HepG2 (cell line): ENCODE measurements around the gene RPL38.

Experiments used
- ADNP ChIP-seq: sonication (generic); formaldehyde crosslinking; IDR thresholded peaks from 2 replicates; pipeline ENCODE4 v1.4.0; 2020; ENCODE audit warnings: missing genetic modification reagents
- HDAC1 ChIP-seq: sonication (generic); formaldehyde crosslinking; IDR thresholded peaks from 2 replicates; pipeline ENCODE4 v1.5.1; 2020; ENCODE audit warnings: mild to moderate bottlenecking, missing genetic modification reagents
- MED8 ChIP-seq: sonication (generic); formaldehyde crosslinking; IDR thresholded peaks from 2 replicates; pipeline ENCODE4 v1.8.1; 2023; ENCODE audit warnings: mild to moderate bottlenecking, missing genetic modification reagents; ENCODE audit not compliant: insufficient replicate concordance
- ZNF180 ChIP-seq: sonication (generic); formaldehyde crosslinking; IDR thresholded peaks from 2 replicates; pipeline ENCODE4 v1.4.0; 2020; ENCODE audit warnings: low read depth, missing genetic modification reagents, borderline replicate concordance
- ZNF780A ChIP-seq: sonication (generic); formaldehyde crosslinking; IDR thresholded peaks from 2 replicates; pipeline ENCODE4 v1.8.0; 2022; ENCODE audit warnings: mild to moderate bottlenecking, missing genetic modification reagents, moderate library complexity
- TF ChIP-seq, protein P1 (sequence below): sonication (generic); formaldehyde crosslinking; IDR thresholded peaks from 2 replicates; pipeline ENCODE4 v1.4.0; 2020; ENCODE audit warnings: missing genetic modification reagents

DNA sequence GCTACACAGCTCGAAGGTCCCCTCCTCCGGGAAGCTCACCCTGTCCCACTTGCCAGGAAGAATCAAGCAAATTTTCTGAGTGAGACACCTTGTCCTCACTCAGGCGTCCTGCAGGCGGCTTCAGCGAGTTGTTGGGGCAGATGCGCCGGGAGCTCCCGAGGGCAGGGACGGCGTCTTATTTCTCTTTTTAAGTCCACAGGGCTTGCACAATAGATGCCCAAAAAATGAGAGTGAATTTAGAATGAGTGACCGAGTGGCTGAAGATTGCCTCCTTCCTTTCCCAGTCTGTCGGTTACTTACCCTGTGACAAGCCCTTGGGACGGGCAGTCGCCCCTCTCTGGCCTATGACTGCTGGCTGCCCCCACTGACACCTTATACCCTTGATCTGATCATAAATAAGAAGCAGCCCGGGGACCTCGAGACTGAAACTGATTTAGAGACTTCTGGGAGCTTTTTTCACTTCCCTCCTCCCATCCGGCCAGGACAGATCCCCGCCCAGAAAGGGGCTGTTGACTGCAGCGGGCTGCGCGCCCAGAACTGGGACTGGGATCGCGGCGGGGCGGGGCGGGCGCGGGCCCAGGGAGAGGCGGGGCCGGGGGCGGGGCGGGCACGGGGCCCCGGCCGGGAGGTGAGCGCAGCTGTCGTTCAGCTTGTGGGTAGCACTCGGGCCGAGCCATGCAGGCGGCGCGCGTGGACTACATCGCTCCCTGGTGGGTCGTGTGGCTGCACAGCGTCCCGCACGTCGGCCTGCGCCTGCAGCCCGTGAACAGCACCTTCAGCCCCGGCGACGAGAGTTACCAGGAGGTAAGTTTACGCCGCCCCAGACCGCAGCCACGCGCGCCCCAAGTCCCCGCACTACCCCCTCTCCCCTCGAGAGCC, 9.7 kb downstream of the RPL38 start, which contains the start of gene TTYH2:
- no peak for TF ChIP-seq HDAC1 (CRISPR knock-in tag)
- no peak for TF ChIP-seq ZNF780A (CRISPR knock-in tag)
- TF ChIP-seq, protein P1, sequence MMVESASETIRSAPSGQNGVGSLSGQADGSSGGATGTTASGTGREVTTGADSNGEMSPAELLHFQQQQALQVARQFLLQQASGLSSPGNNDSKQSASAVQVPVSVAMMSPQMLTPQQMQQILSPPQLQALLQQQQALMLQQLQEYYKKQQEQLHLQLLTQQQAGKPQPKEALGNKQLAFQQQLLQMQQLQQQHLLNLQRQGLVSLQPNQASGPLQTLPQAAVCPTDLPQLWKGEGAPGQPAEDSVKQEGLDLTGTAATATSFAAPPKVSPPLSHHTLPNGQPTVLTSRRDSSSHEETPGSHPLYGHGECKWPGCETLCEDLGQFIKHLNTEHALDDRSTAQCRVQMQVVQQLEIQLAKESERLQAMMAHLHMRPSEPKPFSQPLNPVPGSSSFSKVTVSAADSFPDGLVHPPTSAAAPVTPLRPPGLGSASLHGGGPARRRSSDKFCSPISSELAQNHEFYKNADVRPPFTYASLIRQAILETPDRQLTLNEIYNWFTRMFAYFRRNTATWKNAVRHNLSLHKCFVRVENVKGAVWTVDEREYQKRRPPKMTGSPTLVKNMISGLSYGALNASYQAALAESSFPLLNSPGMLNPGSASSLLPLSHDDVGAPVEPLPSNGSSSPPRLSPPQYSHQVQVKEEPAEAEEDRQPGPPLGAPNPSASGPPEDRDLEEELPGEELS (CRISPR knock-in tag), result no peak
- no peak for TF ChIP-seq ZNF180 (CRISPR knock-in tag)
- TF ChIP-seq ADNP, result no peak
- no peak for TF ChIP-seq MED8 (CRISPR knock-in tag)
